ENCODE measurements around the gene PPM1L. TPM values are rescaled to one million over a fixed set of nuclear protein-coding genes. Genes with fewer than 3 reads are reported as not detected.

PPM1L gene
- total RNA-seq, 6 experiments from 2014 or later: 1.3 to 1.7 (median 1.6) TPM

DNA sequence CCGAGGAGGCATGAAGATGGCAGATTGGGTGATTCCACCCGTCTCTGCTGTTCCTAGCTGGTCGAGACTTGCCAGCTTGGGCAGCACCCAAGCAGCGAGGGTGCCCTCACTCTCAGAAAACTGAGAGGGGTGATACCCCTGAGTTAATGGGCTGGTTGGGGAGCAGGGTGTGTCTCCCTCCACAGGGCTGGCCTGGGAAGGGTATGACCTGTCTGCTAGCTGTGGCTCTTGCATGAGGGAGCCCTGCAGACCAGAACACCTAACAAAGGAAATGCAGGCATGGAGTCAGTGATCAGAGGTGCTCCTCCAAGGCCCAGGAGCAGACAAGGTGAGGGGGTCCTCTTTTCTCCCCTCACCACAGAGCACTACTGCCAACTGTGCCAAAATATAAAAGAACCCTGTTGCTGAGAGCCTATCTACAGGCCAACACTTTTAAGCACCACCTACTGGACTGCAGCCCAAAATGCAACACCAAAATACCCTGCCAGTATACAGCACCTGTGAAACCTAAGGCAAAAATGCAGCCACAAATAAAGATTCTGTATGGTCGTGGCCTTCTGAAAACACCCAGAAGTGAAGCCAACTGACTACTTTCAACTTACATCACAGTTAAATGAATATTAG lies 35.8 kb upstream of the PPM1L start:
- TF ChIP-seq, protein P1, sequence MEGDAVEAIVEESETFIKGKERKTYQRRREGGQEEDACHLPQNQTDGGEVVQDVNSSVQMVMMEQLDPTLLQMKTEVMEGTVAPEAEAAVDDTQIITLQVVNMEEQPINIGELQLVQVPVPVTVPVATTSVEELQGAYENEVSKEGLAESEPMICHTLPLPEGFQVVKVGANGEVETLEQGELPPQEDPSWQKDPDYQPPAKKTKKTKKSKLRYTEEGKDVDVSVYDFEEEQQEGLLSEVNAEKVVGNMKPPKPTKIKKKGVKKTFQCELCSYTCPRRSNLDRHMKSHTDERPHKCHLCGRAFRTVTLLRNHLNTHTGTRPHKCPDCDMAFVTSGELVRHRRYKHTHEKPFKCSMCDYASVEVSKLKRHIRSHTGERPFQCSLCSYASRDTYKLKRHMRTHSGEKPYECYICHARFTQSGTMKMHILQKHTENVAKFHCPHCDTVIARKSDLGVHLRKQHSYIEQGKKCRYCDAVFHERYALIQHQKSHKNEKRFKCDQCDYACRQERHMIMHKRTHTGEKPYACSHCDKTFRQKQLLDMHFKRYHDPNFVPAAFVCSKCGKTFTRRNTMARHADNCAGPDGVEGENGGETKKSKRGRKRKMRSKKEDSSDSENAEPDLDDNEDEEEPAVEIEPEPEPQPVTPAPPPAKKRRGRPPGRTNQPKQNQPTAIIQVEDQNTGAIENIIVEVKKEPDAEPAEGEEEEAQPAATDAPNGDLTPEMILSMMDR (IDR thresholded peaks at IDR 0.05): peak; percentile 48; the same call in 1 of the 2 replicates

DNA sequence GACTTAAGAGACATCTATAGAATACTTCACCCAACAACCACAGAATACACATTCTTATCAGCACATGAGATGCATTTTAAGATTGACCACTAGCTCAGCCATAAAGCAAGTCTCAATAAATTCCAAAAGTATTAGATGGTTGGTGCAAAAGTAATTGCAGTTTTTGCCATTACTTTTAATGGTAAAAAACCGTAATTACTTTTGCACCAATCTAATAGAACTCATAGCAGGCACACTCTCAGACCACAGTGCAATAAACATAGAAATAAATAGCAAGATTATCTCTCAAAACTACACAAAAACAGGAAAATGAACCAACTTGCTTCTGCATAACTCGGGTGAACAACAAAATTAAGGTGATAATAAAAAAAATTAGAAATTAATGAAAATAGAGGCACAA lies 33.7 kb upstream of the PPM1L start:
- TF ChIP-seq, protein P1 (IDR thresholded peaks at IDR 0.05): no peak
- H3K27ac Mint-ChIP-seq: no peak overlapping the region
- H3K9me3 Mint-ChIP-seq: no peaks in the 10 kb centered on the region
- H3K36me3 Mint-ChIP-seq (ENCODE audit: low read depth): no peaks in the 10 kb centered on the region
- no peak overlapping the region for H3K4me3 Mint-ChIP-seq
- DNase-seq: no peak
- no peaks in the 10 kb centered on the region for H3K4me1 Mint-ChIP-seq (ENCODE audit: low read depth)
- peaks cover 10% of the 10 kb centered on the region for H3K27me3 Mint-ChIP-seq (ENCODE audit: insufficient read depth)

More for the DNA sequence above, 35.8 kb upstream of the PPM1L start:
- no peaks in the 10 kb centered on the region for H3K36me3 Mint-ChIP-seq (ENCODE audit: low read depth)
- H3K9me3 Mint-ChIP-seq: no peaks in the 10 kb centered on the region
- H3K4me1 Mint-ChIP-seq (ENCODE audit: low read depth): no peaks in the 10 kb centered on the region
- no peak overlapping the region for H3K4me3 Mint-ChIP-seq
- H3K27ac Mint-ChIP-seq: no peak overlapping the region
- peaks cover 11% of the 10 kb centered on the region for H3K27me3 Mint-ChIP-seq (ENCODE audit: insufficient read depth)
- DNase-seq: no peak

DNA sequence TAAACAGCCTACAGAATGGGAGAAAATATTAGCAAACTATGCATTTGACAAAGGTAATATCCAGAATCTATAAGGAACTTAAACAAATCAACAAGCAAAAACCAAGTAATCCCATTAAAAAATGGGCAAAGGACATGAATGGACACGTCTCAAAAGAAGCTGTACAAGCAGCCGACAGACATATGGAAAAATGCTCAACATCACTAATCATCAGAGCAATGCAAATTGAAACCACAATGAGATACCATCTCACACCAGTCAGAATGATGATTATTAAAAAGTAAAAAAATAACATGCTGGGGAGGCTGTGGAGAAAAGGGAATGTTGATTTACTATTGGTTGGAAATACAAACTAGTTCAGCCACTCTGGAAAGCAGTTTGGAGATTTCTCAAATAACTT lies 30.7 kb upstream of the PPM1L start:
- H3K27ac Mint-ChIP-seq: no peak overlapping the region
- TF ChIP-seq, protein P1 (IDR thresholded peaks at IDR 0.05): no peak
- no peak for DNase-seq
- H3K4me1 Mint-ChIP-seq (ENCODE audit: low read depth): no peaks in the 10 kb centered on the region
- H3K27me3 Mint-ChIP-seq (ENCODE audit: insufficient read depth): peaks cover 9% of the 10 kb centered on the region
- no peaks in the 10 kb centered on the region for H3K36me3 Mint-ChIP-seq (ENCODE audit: low read depth)
- H3K4me3 Mint-ChIP-seq: no peak overlapping the region
- no peaks in the 10 kb centered on the region for H3K9me3 Mint-ChIP-seq

DNA sequence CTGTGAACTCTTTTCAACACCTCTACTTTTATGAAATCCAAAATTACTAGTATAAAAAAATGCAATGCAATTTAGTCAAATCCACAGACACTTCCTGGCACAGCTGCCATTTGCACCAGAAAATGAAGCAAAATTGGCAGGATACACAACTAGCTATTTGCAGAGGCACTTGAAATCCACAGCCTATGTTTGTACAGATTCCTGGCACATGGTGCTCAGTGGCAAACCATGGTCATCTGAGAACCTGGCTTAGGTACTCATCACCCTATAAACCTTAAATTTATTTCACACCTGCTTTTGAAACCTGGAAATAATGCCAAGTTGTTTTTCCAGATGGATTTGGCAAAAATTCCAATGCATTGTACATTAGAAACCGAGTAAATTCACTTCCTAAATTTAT lies 20.2 kb upstream of the PPM1L start:
- Mint-ChIP-seq H3K36me3 (ENCODE audit: low read depth) (no peaks in the 10 kb centered on the region), H3K27me3 (ENCODE audit: insufficient read depth) (peaks cover 3% of the 10 kb centered on the region), H3K9me3 (no peaks in the 10 kb centered on the region), H3K27ac (no peak overlapping the region), H3K4me1 (ENCODE audit: low read depth) (no peaks in the 10 kb centered on the region), H3K4me3 (no peak overlapping the region)
- TF ChIP-seq, protein P1 (IDR thresholded peaks at IDR 0.05): no peak
- no peak for DNase-seq

DNA sequence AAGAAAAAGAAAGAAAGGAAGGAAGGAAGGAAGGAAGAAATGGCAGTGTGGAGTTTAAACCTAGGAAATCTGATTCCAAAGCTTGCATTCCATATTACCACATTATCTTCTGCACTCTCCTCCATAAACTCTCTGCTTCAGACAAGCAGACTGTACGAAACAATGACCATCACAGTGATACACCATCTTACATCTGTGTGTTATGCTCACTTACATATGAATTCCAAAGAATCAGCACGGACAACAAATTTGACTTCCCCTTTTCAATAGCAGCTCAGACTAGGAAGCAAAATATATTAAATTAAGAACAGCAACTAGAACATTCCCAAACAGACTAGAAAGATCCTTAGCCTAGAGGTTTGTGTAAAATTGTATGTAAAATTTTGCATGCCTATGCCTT lies 18.0 kb upstream of the PPM1L start:
- Mint-ChIP-seq H3K36me3 (ENCODE audit: low read depth) (no peaks in the 10 kb centered on the region), H3K27me3 (ENCODE audit: insufficient read depth) (peaks cover 3% of the 10 kb centered on the region), H3K4me3 (no peak overlapping the region), H3K27ac (no peak overlapping the region), H3K9me3 (no peaks in the 10 kb centered on the region), H3K4me1 (ENCODE audit: low read depth) (no peaks in the 10 kb centered on the region)
- TF ChIP-seq, protein P1 (IDR thresholded peaks at IDR 0.05): no peak
- no peak for DNase-seq
